Transverse colon (tissue), 4 donors: Measurements from ENCODE around the gene ZNFX1. TPM values are rescaled to one million over a fixed set of nuclear protein-coding genes. Genes with fewer than 3 reads are reported as not detected.

ENCODE experiments used
- DNase-seq: peaks from one replicate; pipeline ENCODE4 v3.0.0-alpha.2; 2019
- H3K27ac ChIP-seq, 4 donors: fragments of 200-600 bp; sonication (generic); 2 replicates each; pipeline ENCODE4 v1.5.1; 2016 to 2018; ENCODE audit warnings: inconsistent platforms in 4 of 4
- H3K27me3 ChIP-seq: fragments of 200-600 bp; sonication (generic); 2 replicates; pipeline ENCODE4 v1.5.1; 2017; ENCODE audit warnings: inconsistent platforms
- H3K36me3 ChIP-seq, 4 donors: fragments of 200-600 bp; sonication (generic); 2 replicates each; pipeline ENCODE4 v1.5.1; 2017 to 2019; ENCODE audit warnings: inconsistent platforms in 4 of 4
- H3K4me1 ChIP-seq, 4 donors: fragments of 200-600 bp; sonication (generic); 2 replicates each; pipeline ENCODE4 v1.5.1; 2017 to 2020; ENCODE audit warnings: inconsistent platforms in 4 of 4
- H3K4me3 ChIP-seq, 4 donors: fragments of 200-600 bp; sonication (generic); 1 replicate in 1 of 4; 2 replicates in 3 of 4; pipeline versions ENCODE4 v1.5.1 to v1.6.1; 2017 to 2019; ENCODE audit warnings: inconsistent platforms in 4 of 4
- H3K9me3 ChIP-seq, 2 donors: fragments of 200-600 bp; sonication (generic); 2 replicates each; pipeline ENCODE4 v1.5.1; 2017 to 2019; ENCODE audit warnings: inconsistent platforms in 2 of 2
- CTCF ChIP-seq, 5 experiments: fragments of 200-600 bp in 3 of 5; fragments of 450-650 bp in 2 of 5; sonication (generic) in 3 of 5; IDR thresholded peaks; 1 replicate in 2 of 5; 2 replicates in 3 of 5; pipeline ENCODE4 v1.5.1; 2016 to 2017; ENCODE audit warnings: antibody characterized with exemption in 5 of 5, inconsistent platforms in 3 of 5, mild to moderate bottlenecking in 2 of 5, moderate library complexity in 1 of 5
- EP300 ChIP-seq: sonication (generic); formaldehyde crosslinking; IDR thresholded peaks from one replicate; pipeline ENCODE4 v1.6.1; 2017; ENCODE audit warnings: antibody characterized with exemption, low read depth
- POLR2A ChIP-seq: fragments of 450-650 bp; IDR thresholded peaks from one replicate; pipeline ENCODE4 v1.6.1; 2016; ENCODE audit warnings: antibody characterized with exemption, mild to moderate bottlenecking, moderate library complexity
- POLR2AphosphoS5 ChIP-seq, 3 donors: sonication (generic); formaldehyde crosslinking; IDR thresholded peaks; one replicate each; pipeline ENCODE4 v1.6.1; 2016; ENCODE audit warnings: antibody characterized with exemption in 3 of 3
- WGBS, 2 donors: methylation state at CpG; one replicate each; pipeline ENCODE4 v1.1.5; 2018; ENCODE audit warnings: low coverage in 1 of 2; 5-methylcytosine and 5-hydroxymethylcytosine counted together
- in situ Hi-C, 4 donors: fragments of 200-750 bp; cut with MboI; loops; one replicate each; pipeline versions ENCODE4 v1.15.0 to v1.15.1; 2017; ENCODE audit warnings: low sequenced_read_pairs in 3 of 4, low pct_ligation_motif_present in 1 of 4, low pct_unique_long_range_greater_than_20kb in 1 of 4
- intact Hi-C: fragments of 100-400 bp; cut with DNase I; formaldehyde crosslinking; loops from one replicate; pipeline ENCODE4 v1.15.1; 2023; ENCODE audit warnings: low total_unique reads
- total RNA-seq, 4 donors: library from RNA; depleted of rRNA; stranded (reverse); fragments of >200 nt; gene quantifications; one replicate each; pipeline ENCODE4 v1.1.0, GENCODE V29; 2016

ZNFX1 gene
- total RNA-seq, 4 donors from 2014 or later, result 29.1 to 35.4 (median 33.5) TPM

DNA sequence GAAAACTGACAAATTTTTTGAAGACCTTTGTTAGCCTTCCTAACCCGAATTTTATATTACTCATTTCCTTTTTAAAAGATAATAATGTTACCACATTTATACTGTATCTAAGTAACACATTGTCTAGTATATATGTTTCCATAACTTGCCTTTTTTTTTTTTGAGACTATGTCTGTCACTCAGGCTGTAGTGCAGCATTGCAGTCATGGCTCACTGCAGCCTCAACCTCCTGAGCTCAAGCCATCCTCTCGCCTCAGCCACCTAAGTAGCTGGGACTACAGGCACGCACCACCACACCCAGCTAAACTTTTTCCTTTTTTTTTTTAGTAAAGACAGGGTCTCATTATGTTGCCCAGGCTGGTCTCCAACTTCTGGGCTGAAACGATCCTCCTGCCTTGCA lies 18.6 kb downstream of the ZNFX1 start:
- TF ChIP-seq POLR2A, result no peak
- no peak for TF ChIP-seq EP300
- no peak for TF ChIP-seq CTCF (IDR thresholded peaks at IDR 0.05)
- no peak for TF ChIP-seq POLR2AphosphoS5 (IDR thresholded peaks at IDR 0.05)
- Histone ChIP-seq H3K27ac (no peak overlapping the region), H3K4me3 (no peak overlapping the region), H3K27me3 (no peaks in the 10 kb centered on the region), H3K4me1 (no peaks in the 10 kb centered on the region), H3K9me3 (no peaks in the 10 kb centered on the region), H3K36me3 (peaks cover 0 to 87% (median 39%) of the 10 kb centered on the region in 4 donors)
- no peak for DNase-seq
- WGBS, 2 donors, result 55 to 63% methylated on average over 3 to 4 of the region's 4 CpGs
- intact Hi-C loops, result no loop called here
- in situ Hi-C loops, result no loop called here

DNA sequence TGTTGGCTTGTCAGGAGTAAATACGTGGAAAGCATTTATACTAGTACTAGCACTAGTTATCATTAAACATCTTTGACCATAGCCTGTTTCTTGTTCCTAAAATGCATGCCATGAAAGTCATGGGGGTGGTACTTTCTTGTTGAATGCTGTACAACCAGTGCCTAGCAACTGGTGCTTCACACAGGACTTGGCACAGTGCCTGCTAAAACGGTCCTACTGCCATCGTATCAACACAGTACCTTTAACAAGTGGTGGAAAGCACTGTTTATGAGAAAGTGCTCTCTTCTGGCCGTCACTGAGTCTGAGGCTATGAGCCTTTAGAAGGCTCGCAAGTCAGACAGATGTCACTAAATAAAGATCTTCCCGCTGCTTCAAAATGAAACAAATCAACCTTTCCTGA lies 21.6 kb downstream of the ZNFX1 start:
- H3K9me3 ChIP-seq, result no peaks in the 10 kb centered on the region
- intact Hi-C loops (no loop called here), in situ Hi-C loops (no loop called here)
- no peak overlapping the region for H3K27ac ChIP-seq
- 79% methylated on average over 6 of the region's 6 CpGs; no CpG with 5 or more reads in 1 of the 2 donors for WGBS, 2 donors
- H3K36me3 ChIP-seq, result peaks cover 0 to 89% (median 41%) of the 10 kb centered on the region in 4 donors
- DNase-seq, result no peak
- no peak overlapping the region for H3K4me3 ChIP-seq
- no peaks in the 10 kb centered on the region for H3K4me1 ChIP-seq
- H3K27me3 ChIP-seq, result no peaks in the 10 kb centered on the region
- TF ChIP-seq POLR2A (no peak), CTCF (IDR thresholded peaks at IDR 0.05) (no peak), EP300 (no peak), POLR2AphosphoS5 (IDR thresholded peaks at IDR 0.05) (no peak)

GRCh38 chr20:49252556-49253350 lies 25.1 kb downstream of the ZNFX1 start:
- Histone ChIP-seq H3K27ac (no peak overlapping the region), H3K4me1 (no peaks in the 10 kb centered on the region), H3K36me3 (peaks cover 0 to 90% (median 43%) of the 10 kb centered on the region in 4 donors), H3K9me3 (no peaks in the 10 kb centered on the region), H3K4me3 (no peak overlapping the region), H3K27me3 (no peaks in the 10 kb centered on the region)
- TF ChIP-seq EP300, result no peak
- TF ChIP-seq POLR2AphosphoS5 (IDR thresholded peaks at IDR 0.05), result no peak
- intact Hi-C loops, result no loop called here
- in situ Hi-C loops, result no loop called here
- WGBS, 2 donors, result 74 to 88% methylated on average over 3 to 6 of the region's 6 CpGs
- DNase-seq, result no peak

DNA sequence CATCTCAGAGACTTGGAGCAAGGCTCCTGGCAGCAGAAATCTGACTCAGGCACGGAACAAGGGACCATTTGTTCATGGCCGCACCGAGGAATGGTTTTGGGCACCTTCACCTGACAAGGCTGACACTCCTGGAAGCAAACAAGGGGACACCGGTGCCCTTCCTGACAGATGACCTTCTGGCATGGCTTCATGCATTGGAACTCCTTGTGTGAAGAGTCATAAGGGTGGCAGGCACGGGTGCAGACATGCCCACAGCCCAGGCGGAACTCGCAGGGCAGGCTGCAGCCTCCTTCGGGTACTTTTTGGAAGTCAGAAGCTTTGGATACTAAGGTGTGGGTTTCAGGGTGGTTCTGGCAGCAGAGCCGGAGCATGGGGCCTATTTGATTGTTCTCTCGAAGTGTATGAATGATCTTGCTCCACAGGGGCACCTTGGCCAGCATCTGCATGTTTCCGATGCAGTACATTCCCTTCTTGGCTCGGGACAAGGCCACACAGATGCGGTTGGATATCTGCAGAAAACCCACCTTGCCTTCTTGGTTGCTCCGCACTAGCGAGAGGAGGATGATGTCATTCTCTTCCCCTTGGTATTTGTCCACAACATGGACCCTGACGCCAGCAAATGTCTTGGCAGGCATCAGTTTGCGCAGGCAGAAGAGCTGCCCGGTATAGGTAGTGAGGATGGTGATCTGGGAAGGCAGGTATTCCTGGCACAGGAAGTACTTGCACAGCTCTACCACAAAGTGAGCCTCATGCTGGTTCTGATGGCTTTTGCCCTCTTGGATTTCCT lies 28.8 kb downstream of the ZNFX1 start:
- H3K36me3 ChIP-seq, result peaks cover 0 to 83% (median 37%) of the 10 kb centered on the region in 4 donors
- no peaks in the 10 kb centered on the region for H3K27me3 ChIP-seq
- WGBS, 2 donors, result 80 to 89% methylated on average over 2 to 18 of the region's 18 CpGs
- H3K4me1 ChIP-seq, result peaks cover 0 to 11% (median 0%) of the 10 kb centered on the region in 4 donors
- H3K27ac ChIP-seq, result no peak overlapping the region
- intact Hi-C loops (no loop called here), in situ Hi-C loops (no loop called here)
- H3K4me3 ChIP-seq, result no peak overlapping the region
- no peaks in the 10 kb centered on the region for H3K9me3 ChIP-seq
- DNase-seq, result no peak
- TF ChIP-seq POLR2A (no peak), POLR2AphosphoS5 (IDR thresholded peaks at IDR 0.05) (no peak), EP300 (no peak), CTCF (IDR thresholded peaks at IDR 0.05) (no peak)
